ENCODE results near the gene LHFPL6.

GRCh38 chr13:39411511-39411910, 191.5 kb downstream of the LHFPL6 start:
- TF ChIP-seq CTCF (IDR thresholded peaks at IDR 0.05) (no peak), POLR2A (IDR thresholded peaks at IDR 0.05) (no peak)
